H1 (cell line): ENCODE measurements around the gene CYP11A1. TPM values are rescaled to one million over a fixed set of nuclear protein-coding genes. Genes with fewer than 3 reads are reported as not detected.

Experiments
- CTCF ChIA-PET: fragments of 300-600 bp; sonication (Branson Sonifier 250); formaldehyde crosslinking; loops from one replicate; lab custom pipeline; 2021; ENCODE audit not compliant: partially characterized antibody; lab: Charles Lee
- POLR2A ChIA-PET: fragments of 300-600 bp; sonication (Branson Sonifier 250); formaldehyde crosslinking; loops from one replicate; lab custom pipeline; 2021; ENCODE audit warnings: inconsistent platforms; ENCODE audit not compliant: partially characterized antibody; lab: Charles Lee
- DNase-seq, 2 experiments: peaks; one replicate each; pipeline versions ENCODE4 v3.0.0 to v3.0.0-alpha.2; 2010 to 2022; ENCODE audit warnings: low spot score in 2 of 2, low read depth in 1 of 2, mixed read lengths in 1 of 2
- FAIRE-seq: peaks from 2 replicates; lab custom pipeline; 2011; peaks lifted over from hg19 to GRCh38; lab: Jason Lieb, UNC
- H2AFZ ChIP-seq: 2 replicates; pipeline ENCODE4 v1.8.1; 2012; ENCODE audit warnings: low read length, inconsistent platforms
- H2AK5ac ChIP-seq: 2 replicates; pipeline ENCODE4 v1.6.1; 2013; ENCODE audit warnings: low read depth, low read length
- H2BK120ac ChIP-seq: replicated peaks from 2 replicates; pipeline ENCODE3; 2013; ENCODE audit warnings: low read depth, low read length, inconsistent platforms
- H2BK12ac ChIP-seq: 2 replicates; pipeline ENCODE4 v1.6.1; 2013; ENCODE audit warnings: low read depth, low read length
- H2BK15ac ChIP-seq: 2 replicates; pipeline ENCODE4 v1.6.1; 2013; ENCODE audit warnings: low read length
- H2BK20ac ChIP-seq: 2 replicates; pipeline ENCODE4 v1.6.1; 2013; ENCODE audit warnings: low read length
- H2BK5ac ChIP-seq: 2 replicates; pipeline ENCODE4 v1.6.1; 2013; ENCODE audit warnings: low read depth, low read length
- H3K14ac ChIP-seq: 2 replicates; pipeline ENCODE4 v1.6.1; 2013; ENCODE audit warnings: inconsistent platforms; ENCODE audit not compliant: insufficient read length
- H3K18ac ChIP-seq: 2 replicates; pipeline ENCODE4 v1.6.1; 2013; ENCODE audit warnings: low read length; ENCODE audit errors: extremely low read depth
- H3K23ac ChIP-seq: 2 replicates; pipeline ENCODE4 v1.6.1; 2013; ENCODE audit warnings: inconsistent platforms; ENCODE audit not compliant: insufficient read length
- H3K23me2 ChIP-seq: 2 replicates; pipeline ENCODE4 v1.6.1; 2013; ENCODE audit warnings: low read depth, low read length
- H3K27ac ChIP-seq: 2 replicates; pipeline ENCODE4 v1.6.1; 2011; ENCODE audit warnings: low read depth, low read length, inconsistent platforms
- H3K27me3 ChIP-seq, 4 experiments: replicated peaks in 1 of 4; 1 replicate in 1 of 4; 2 replicates in 3 of 4; pipeline versions ENCODE4 v1.6.1 to v1.8.1; 2011 to 2013; ENCODE audit warnings: low read length in 3 of 4, mild to moderate bottlenecking in 3 of 4, inconsistent platforms in 2 of 4, mixed read lengths in 2 of 4, moderate library complexity in 1 of 4; ENCODE audit not compliant: control insufficient read depth in 3 of 4, insufficient read depth in 3 of 4; ENCODE audit errors: extremely low read depth in 1 of 4
- H3K36me3 ChIP-seq, 4 experiments: 2 replicates each; pipeline versions ENCODE4 v1.6.1 to v1.8.1; 2011 to 2013; ENCODE audit warnings: mild to moderate bottlenecking in 4 of 4, low read length in 3 of 4, moderate library complexity in 2 of 4, control low read depth in 1 of 4, inconsistent platforms in 1 of 4; ENCODE audit not compliant: insufficient read depth in 4 of 4, control insufficient read depth in 2 of 4
- H3K4ac ChIP-seq: replicated peaks from 2 replicates; pipeline ENCODE3; 2013; ENCODE audit warnings: low read length, low read depth, mixed read lengths, inconsistent platforms; ENCODE audit not compliant: insufficient read length
- H3K4me1 ChIP-seq, 4 experiments: replicated peaks in 1 of 4; 1 replicate in 1 of 4; 2 replicates in 3 of 4; pipeline versions ENCODE4 v1.6.1 to v1.8.1; 2011 to 2013; ENCODE audit warnings: low read length in 3 of 4, inconsistent platforms in 2 of 4, mixed read lengths in 1 of 4; ENCODE audit not compliant: insufficient read depth in 4 of 4, control insufficient read depth in 3 of 4
- H3K4me2 ChIP-seq, 2 experiments: 2 replicates each; pipeline versions ENCODE4 v1.6.1 to v1.8.1; 2011 to 2013; ENCODE audit warnings: low read depth in 2 of 2, low read length in 2 of 2, control low read depth in 1 of 2, inconsistent platforms in 1 of 2, mild to moderate bottlenecking in 1 of 2; ENCODE audit not compliant: insufficient read depth in 1 of 2
- H3K4me3 ChIP-seq, 4 experiments: fragments of 200-600, 300-600 bp in 1 of 4; sonication (generic), shearing (Covaris generic), sonication (Bioruptor Twin) in 1 of 4; 2 replicates each; pipeline versions ENCODE4 v1.5.1 to v1.8.1; 2011 to 2016; ENCODE audit warnings: low read length in 4 of 4, low read depth in 3 of 4, control low read depth in 2 of 4, inconsistent platforms in 2 of 4, mild to moderate bottlenecking in 2 of 4, mixed read lengths in 1 of 4, moderate library complexity in 1 of 4; ENCODE audit not compliant: insufficient read depth in 2 of 4; ENCODE audit errors: extremely low read depth in 1 of 4
- H3K56ac ChIP-seq: replicated peaks from 2 replicates; pipeline ENCODE3; 2013; ENCODE audit warnings: low read depth, mild to moderate bottlenecking, mixed read lengths, low read length, inconsistent platforms; ENCODE audit not compliant: insufficient read length
- H3K79me1 ChIP-seq: 2 replicates; pipeline ENCODE4 v1.6.1; 2013; ENCODE audit warnings: low read depth, low read length, control low read depth
- H3K79me2 ChIP-seq, 2 experiments: 2 replicates each; pipeline versions ENCODE4 v1.6.1 to v1.8.1; 2012 to 2013; ENCODE audit warnings: low read length in 2 of 2, mild to moderate bottlenecking in 2 of 2, inconsistent platforms in 1 of 2; ENCODE audit not compliant: insufficient read depth in 2 of 2, control insufficient read depth in 1 of 2
- H3K9ac ChIP-seq, 4 experiments: replicated peaks in 1 of 4; 1 replicate in 1 of 4; 2 replicates in 3 of 4; pipeline versions ENCODE4 v1.6.1 to v1.8.1; 2011 to 2013; ENCODE audit warnings: low read depth in 3 of 4, low read length in 3 of 4, control low read depth in 2 of 4, mild to moderate bottlenecking in 2 of 4, moderate library complexity in 2 of 4, inconsistent platforms in 1 of 4; ENCODE audit errors: extremely low read depth in 1 of 4
- H3K9me3 ChIP-seq, 2 experiments: 2 replicates each; pipeline versions ENCODE4 v1.6.1 to v1.8.1; 2012 to 2013; ENCODE audit warnings: mild to moderate bottlenecking in 2 of 2, moderate library complexity in 2 of 2, control low read depth in 1 of 2, inconsistent platforms in 1 of 2, low read depth in 1 of 2, low read length in 1 of 2, mixed read lengths in 1 of 2; ENCODE audit not compliant: insufficient read depth in 2 of 2
- H4K20me1 ChIP-seq, 2 experiments: replicated peaks in 1 of 2; 2 replicates each; pipeline versions ENCODE3 to v1.8.1; 2011 to 2013; ENCODE audit warnings: inconsistent platforms in 2 of 2, low read length in 2 of 2, mild to moderate bottlenecking in 1 of 2; ENCODE audit not compliant: insufficient read depth in 2 of 2, control insufficient read depth in 1 of 2
- H4K5ac ChIP-seq: 2 replicates; pipeline ENCODE4 v1.6.1; 2013; ENCODE audit warnings: low read length, low read depth, mixed read lengths, inconsistent platforms; ENCODE audit not compliant: insufficient read length
- H4K8ac ChIP-seq: 2 replicates; pipeline ENCODE4 v1.8.0; 2013; ENCODE audit warnings: mild to moderate bottlenecking, moderate library complexity, low read length, inconsistent platforms; ENCODE audit not compliant: insufficient read depth; ENCODE audit errors: extremely low read depth
- H4K91ac ChIP-seq: replicated peaks from 2 replicates; pipeline ENCODE3; 2013; ENCODE audit warnings: low read length, mixed read lengths, inconsistent platforms; ENCODE audit not compliant: insufficient read length
- BRCA1 ChIP-seq: IDR thresholded peaks from 2 replicates; pipeline ENCODE4 v1.6.1; 2012; ENCODE audit warnings: low read depth, low read length, improper control_type of control experiment
- CEBPB ChIP-seq: IDR thresholded peaks from 2 replicates; pipeline ENCODE4 v1.6.1; 2012; ENCODE audit warnings: low read depth, low read length
- NANOG ChIP-seq: IDR thresholded peaks from 2 replicates; pipeline ENCODE4 v1.6.1; 2011; ENCODE audit warnings: low read length, low read depth, mild to moderate bottlenecking, inconsistent platforms; ENCODE audit not compliant: insufficient read depth, poor library complexity, severe bottlenecking
- NRF1 ChIP-seq: IDR thresholded peaks from 2 replicates; pipeline ENCODE4 v1.6.1; 2011; ENCODE audit warnings: mild to moderate bottlenecking, low read depth, low read length, improper control_type of control experiment
- SP4 ChIP-seq: IDR thresholded peaks from 2 replicates; pipeline ENCODE4 v1.6.1; 2012; ENCODE audit warnings: low read length, inconsistent platforms
- SRF ChIP-seq: IDR thresholded peaks from 2 replicates; pipeline ENCODE4 v1.6.1; 2011; ENCODE audit warnings: mild to moderate bottlenecking, low read depth, low read length, moderate library complexity
- SUZ12 ChIP-seq: fragments of 200-600 bp; sonication (generic); IDR thresholded peaks from 2 replicates; pipeline ENCODE4 v1.6.1; 2012; ENCODE audit warnings: mild to moderate bottlenecking, inconsistent platforms, low read length, moderate library complexity, mixed read lengths
- WGBS, 2 experiments: shearing (Covaris generic) in 1 of 2; methylation state at CpG; one replicate each; pipeline versions ENCODE4 v1.1.6 to v1.1.7; 2013 to 2015; ENCODE audit warnings: low lambda C conversion rate in 2 of 2, mixed read lengths in 2 of 2, inconsistent platforms in 1 of 2, low coverage in 1 of 2, missing lambda C conversion rate in 1 of 2; ENCODE audit not compliant: insufficient replicate concordance in 2 of 2, insufficient coverage in 1 of 2, insufficient read length in 1 of 2; ENCODE audit errors: extremely low coverage in 1 of 2, missing lambda C conversion rate in 1 of 2; 5-methylcytosine and 5-hydroxymethylcytosine counted together
- polyA plus RNA-seq, 7 experiments: library from polyadenylated mRNA; depleted of rRNA in 3 of 7; stranded (reverse) in 5 of 7; unstranded in 2 of 7; fragments of >200 nt in 5 of 7; fragments of 200-250 nt in 2 of 7; gene quantifications; 1 replicate in 5 of 7; 2 replicates in 1 of 7; 4 replicates in 1 of 7; pipeline versions ENCODE4 v1.2.1 to v1.2.3, GENCODE V29; 2011 to 2013; ENCODE audit warnings: missing spikeins in 2 of 7, mixed read lengths in 2 of 7
- total RNA-seq: library from RNA; stranded (reverse); fragmentation: NEBNext Ultra II Directional; extraction: Animal tissue kit (Norgen Biotek cat#: 25700); gene quantifications from 2 replicates; pipeline ENCODE4 v1.2.1, GENCODE V29; 2021
- TF ChIP-seq, protein P1 (sequence below): IDR thresholded peaks from 2 replicates; pipeline ENCODE4 v1.6.1; 2011; ENCODE audit warnings: low read depth, mild to moderate bottlenecking, low read length; ENCODE audit not compliant: insufficient read depth
- TF ChIP-seq, protein P2 (sequence below): IDR thresholded peaks from 2 replicates; pipeline ENCODE4 v1.6.1; 2012; ENCODE audit warnings: inconsistent platforms

Gene CYP11A1
- total and polyA plus RNA-seq, 2 of the 8 experiments (the other 6 are each of a cell fraction or from before 2014, with no cell fraction given): 1.9 to 7.2 TPM

DNA sequence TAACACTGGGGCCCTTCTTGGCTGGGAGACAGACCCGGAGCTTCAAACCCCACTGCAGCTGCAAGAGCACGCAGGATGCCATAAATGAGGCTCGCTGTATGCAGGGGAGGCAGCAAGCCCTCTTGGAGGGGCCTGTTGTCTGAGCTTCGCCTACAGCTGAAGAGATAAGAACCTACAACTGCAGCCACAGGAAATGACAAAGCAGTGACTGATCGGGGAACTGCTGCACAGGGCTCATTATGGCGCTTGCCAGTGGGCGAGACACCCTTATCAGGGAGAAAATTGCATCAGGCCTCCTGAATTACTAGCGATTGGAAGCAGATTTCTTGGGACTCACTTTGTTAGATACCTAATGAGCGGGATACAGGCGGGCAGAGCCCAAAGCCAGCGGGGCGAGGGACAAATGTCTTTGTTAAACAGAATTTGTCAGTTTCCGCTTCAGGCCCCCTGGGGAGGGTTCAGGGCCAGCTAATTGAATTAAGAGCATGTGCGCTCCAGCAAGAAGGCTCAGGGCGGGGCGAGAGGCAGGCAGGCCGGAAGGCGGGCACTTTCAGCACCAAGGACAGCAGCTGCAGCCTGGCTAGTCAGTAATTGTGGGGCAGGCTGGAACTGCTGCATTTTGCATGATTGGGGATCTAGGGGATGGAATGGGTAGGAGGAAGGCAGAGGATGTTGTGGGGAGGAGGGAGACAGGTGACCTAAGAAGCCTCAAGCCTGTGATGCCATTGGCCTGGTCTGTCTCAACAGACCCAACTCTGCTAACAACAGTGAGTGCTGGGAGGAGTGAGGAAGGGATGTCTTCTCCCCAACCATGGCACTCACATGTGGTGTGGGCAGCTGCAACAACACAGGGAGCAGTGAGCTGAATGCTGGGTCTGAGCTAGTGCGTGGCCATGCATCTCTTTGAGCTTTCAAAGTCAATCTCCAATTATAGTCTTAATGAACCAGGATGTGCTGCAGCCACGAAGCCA lies 76.1 kb downstream of the CYP11A1 start:
- Histone ChIP-seq H2BK20ac (no peak overlapping the region), H3K27ac (no peak overlapping the region), H3K4me2 (peak overlapping the region; percentile 53 to 54), H2AFZ (no peak overlapping the region), H3K36me3 (no peaks in the 10 kb centered on the region), H3K9ac (no peak overlapping the region), H2BK15ac (peak overlapping the region; percentile 19; the same call in 1 of the 2 replicates), H3K56ac (no peak overlapping the region), H3K18ac (peak overlapping the region; percentile 10; the same call in 1 of the 2 replicates), H3K79me2 (no peaks in the 10 kb centered on the region), H3K23ac (no peak overlapping the region), H3K27me3 (peaks cover 0 to 10% (median 6%) of the 10 kb centered on the region in 4 experiments; a peak in 6 of 7 replicates), H2BK120ac (no peak overlapping the region), H2BK12ac (peak overlapping the region; percentile 41; the same call in 1 of the 2 replicates), H4K20me1 (peaks cover 0 to 4% of the 10 kb centered on the region in 2 experiments), H4K91ac (no peak overlapping the region), H2AK5ac (no peak overlapping the region), H3K79me1 (no peaks in the 10 kb centered on the region), H3K4me1 (peaks cover 3 to 12% (median 4%) of the 10 kb centered on the region in 4 experiments; a peak in 5 of 7 replicates), H3K23me2 (peaks cover 2% of the 10 kb centered on the region; the same call in 1 of the 2 replicates), H3K4me3 (peak overlapping the region in 2 of 4 experiments; percentile 2 to 44; a peak in 3 of 8 replicates), H2BK5ac (peak overlapping the region; percentile 48; the same call in 1 of the 2 replicates), H3K4ac (no peak overlapping the region), H4K5ac (no peak overlapping the region), H3K14ac (no peak overlapping the region), H4K8ac (no peak overlapping the region), H3K9me3 (no peaks in the 10 kb centered on the region)
- DNase-seq: peak; percentile 93 to 98
- CTCF ChIA-PET: interaction anchor here (1.0 to 5.6 kb wide), 11 partner anchors 12 to 184 kb away, joined by 3 to 40 read pairs (median 4); no protein-coding TSS in a partner anchor
- POLR2A ChIA-PET: interaction anchor here (0.6 to 2.0 kb wide), 9 partner anchors 12 to 158 kb away, joined by 3 to 5 read pairs (median 3); partner anchors contain the start of gene STRA6
- peak; percentile 60 for FAIRE-seq
- 21% methylated on average over 20 of the region's 20 CpGs; no CpG with 5 or more reads in 1 of the 2 experiments for WGBS, 2 experiments
- TF ChIP-seq NANOG (peak; percentile 24), BRCA1 (no peak), NRF1 (no peak), SUZ12 (no peak), SP4 (no peak), SRF (no peak), CEBPB (no peak)
- TF ChIP-seq, protein P1, sequence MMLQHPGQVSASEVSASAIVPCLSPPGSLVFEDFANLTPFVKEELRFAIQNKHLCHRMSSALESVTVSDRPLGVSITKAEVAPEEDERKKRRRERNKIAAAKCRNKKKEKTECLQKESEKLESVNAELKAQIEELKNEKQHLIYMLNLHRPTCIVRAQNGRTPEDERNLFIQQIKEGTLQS: no peak
- TF ChIP-seq, protein P2, sequence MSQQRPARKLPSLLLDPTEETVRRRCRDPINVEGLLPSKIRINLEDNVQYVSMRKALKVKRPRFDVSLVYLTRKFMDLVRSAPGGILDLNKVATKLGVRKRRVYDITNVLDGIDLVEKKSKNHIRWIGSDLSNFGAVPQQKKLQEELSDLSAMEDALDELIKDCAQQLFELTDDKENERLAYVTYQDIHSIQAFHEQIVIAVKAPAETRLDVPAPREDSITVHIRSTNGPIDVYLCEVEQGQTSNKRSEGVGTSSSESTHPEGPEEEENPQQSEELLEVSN: peak; percentile 49; the same call in 1 of the 2 replicates
